HG03139 (cell line): ENCODE measurements around the gene LAMC3.

Source experiments
- ATAC-seq: cut with Tn5 transposase; IDR thresholded peaks from one replicate; pipeline ENCODE4 v1.9.1; 2021; ENCODE audit not compliant: unreplicated experiment

LAMC3 gene

GRCh38 chr9:131042666-131043065 lies 33.7 kb downstream of the LAMC3 start:
- no peak for ATAC-seq

GRCh38 chr9:131043087-131043486 lies 34.1 kb downstream of the LAMC3 start:
- ATAC-seq = no peak

GRCh38 chr9:131043646-131044045 lies 34.7 kb downstream of the LAMC3 start:
- no peak for ATAC-seq

GRCh38 chr9:131045300-131046092 lies 36.5 kb downstream of the LAMC3 start:
- no peak for ATAC-seq

- ATAC-seq = no peak
These were observed 37.1 kb downstream of the LAMC3 start for GRCh38 chr9:131046093-131046380.

- no peak for ATAC-seq
These were observed 37.7 kb downstream of the LAMC3 start for GRCh38 chr9:131046581-131047202.

- no peak for ATAC-seq
These were observed 39.4 kb downstream of the LAMC3 start for GRCh38 chr9:131048332-131048731.

- no peak for ATAC-seq
These were observed 39.8 kb downstream of the LAMC3 start for GRCh38 chr9:131048820-131049219.

GRCh38 chr9:131049829-131050715 lies 41.1 kb downstream of the LAMC3 start:
- no peak for ATAC-seq

GRCh38 chr9:131050831-131051230 lies 41.9 kb downstream of the LAMC3 start:
- ATAC-seq = no peak

GRCh38 chr9:131051592-131052517 lies 42.9 kb downstream of the LAMC3 start:
- no peak for ATAC-seq

- ATAC-seq = no peak
These were observed 44.9 kb downstream of the LAMC3 start for GRCh38 chr9:131053896-131054295.

GRCh38 chr9:131056781-131057506 lies 48.0 kb downstream of the LAMC3 start:
- ATAC-seq = no peak

- ATAC-seq = no peak
These were observed 52.1 kb downstream of the LAMC3 start for GRCh38 chr9:131060900-131061630.

- ATAC-seq = no peak
These were observed 54.0 kb downstream of the LAMC3 start for GRCh38 chr9:131062969-131063368.

- no peak for ATAC-seq
These were observed 56.6 kb downstream of the LAMC3 start for GRCh38 chr9:131065599-131065998.

- no peak for ATAC-seq
These were observed 58.7 kb downstream of the LAMC3 start for GRCh38 chr9:131067625-131068024.

GRCh38 chr9:131068076-131068816 lies 59.3 kb downstream of the LAMC3 start:
- ATAC-seq = no peak

GRCh38 chr9:131069699-131070098 lies 60.7 kb downstream of the LAMC3 start:
- ATAC-seq = no peak
